ENCODE measurements around the gene OR52E1. TPM values are rescaled to one million over a fixed set of nuclear protein-coding genes. Genes with fewer than 3 reads are reported as not detected.

OR52E1 gene
- not detected for total RNA-seq

DNA sequence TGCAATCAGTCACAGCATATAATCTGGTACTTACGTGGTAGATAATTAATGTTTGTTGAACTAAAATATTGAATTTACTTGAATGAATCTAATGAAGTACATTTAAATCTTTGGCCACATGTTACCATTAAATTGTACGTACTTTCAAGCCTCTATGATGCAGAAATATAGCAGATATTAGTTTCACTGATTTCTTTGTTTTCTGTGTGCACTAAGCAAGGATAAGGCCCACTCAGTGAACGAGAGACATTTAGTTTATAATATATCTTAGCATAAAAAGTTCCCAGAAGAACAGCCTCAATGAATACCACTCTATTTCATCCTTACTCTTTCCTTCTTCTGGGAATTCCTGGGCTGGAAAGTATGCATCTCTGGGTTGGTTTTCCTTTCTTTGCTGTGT is at the start of gene OR52E1:
OR52E1 (plus strand) TSS at position 301 of the 400 bp plus-strand sequence.
- H3K27ac ChIP-seq: no peak within 1 kb of the TSS
- DNase-seq (ENCODE audit: low spot score in 2 of 2): no peak
- no peaks in the 10 kb centered on the region for H3K4me1 ChIP-seq
- intact Hi-C loops (cut with DNase I): no loop called here
- no peak for TF ChIP-seq CTCF (IDR thresholded peaks at IDR 0.05)
- H3K27me3 ChIP-seq: no peaks in the 10 kb centered on the region
- no peaks in the 10 kb centered on the region for H3K9me3 ChIP-seq
- no peak within 1 kb of the TSS for H3K4me3 ChIP-seq
- H3K36me3 ChIP-seq: no peaks in the 10 kb centered on the region

DNA sequence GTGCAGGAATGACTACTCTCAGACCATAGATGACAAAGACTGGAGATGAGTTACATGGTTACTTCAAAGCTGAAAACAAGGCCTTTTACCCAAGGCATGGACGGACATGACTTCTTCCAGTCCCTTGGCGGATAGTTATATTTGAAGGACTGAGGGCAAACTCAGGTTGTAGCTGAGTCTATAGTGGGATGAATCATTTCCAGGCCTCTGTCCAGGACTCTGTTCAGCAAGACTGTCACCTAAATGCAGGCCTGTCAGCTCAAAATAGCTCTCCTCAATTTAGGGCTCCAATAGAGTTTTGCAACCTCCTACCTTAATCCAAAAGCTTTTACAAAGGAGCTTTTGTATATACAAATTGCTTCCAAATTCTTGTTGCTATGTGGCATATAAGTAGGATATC is 47.4 kb upstream of the OR52E1 start:
- Histone ChIP-seq H3K27me3 (no peaks in the 10 kb centered on the region), H3K27ac (no peak overlapping the region), H3K36me3 (no peaks in the 10 kb centered on the region), H3K4me1 (no peaks in the 10 kb centered on the region), H3K4me3 (no peak overlapping the region), H3K9me3 (peaks cover 0 to 9% of the 10 kb centered on the region in 2 donors)
- intact Hi-C loops (cut with DNase I): no loop called here
- no peak for DNase-seq (ENCODE audit: low spot score in 2 of 2)
- TF ChIP-seq CTCF (IDR thresholded peaks at IDR 0.05): no peak

DNA sequence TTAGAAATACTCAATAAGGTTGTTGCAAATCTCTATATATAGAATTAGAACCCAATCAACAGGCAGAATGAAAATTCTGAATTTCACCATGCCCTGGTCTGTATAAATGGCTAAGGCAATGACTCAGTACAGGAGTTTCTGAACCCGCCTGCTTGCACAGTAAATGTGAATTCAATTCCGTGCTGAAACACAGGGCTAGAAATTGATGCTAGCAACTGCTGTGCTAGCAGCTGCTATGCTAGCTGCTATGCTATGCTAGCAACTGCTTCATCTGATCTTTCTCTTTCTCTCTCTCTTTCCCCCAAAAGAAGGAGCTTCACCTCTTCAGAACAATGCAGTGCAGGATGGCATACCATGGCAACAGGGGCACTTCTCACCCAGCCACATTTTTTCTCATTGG is 32.7 kb upstream of the OR52E1 start:
- H3K4me3 ChIP-seq: no peak overlapping the region
- TF ChIP-seq CTCF (IDR thresholded peaks at IDR 0.05): no peak
- H3K36me3 ChIP-seq: no peaks in the 10 kb centered on the region
- intact Hi-C loops (cut with DNase I): no loop called here
- no peaks in the 10 kb centered on the region for H3K27me3 ChIP-seq
- no peak overlapping the region for H3K27ac ChIP-seq
- no peaks in the 10 kb centered on the region for H3K4me1 ChIP-seq
- no peak for DNase-seq (ENCODE audit: low spot score in 2 of 2)
- no peaks in the 10 kb centered on the region for H3K9me3 ChIP-seq

DNA sequence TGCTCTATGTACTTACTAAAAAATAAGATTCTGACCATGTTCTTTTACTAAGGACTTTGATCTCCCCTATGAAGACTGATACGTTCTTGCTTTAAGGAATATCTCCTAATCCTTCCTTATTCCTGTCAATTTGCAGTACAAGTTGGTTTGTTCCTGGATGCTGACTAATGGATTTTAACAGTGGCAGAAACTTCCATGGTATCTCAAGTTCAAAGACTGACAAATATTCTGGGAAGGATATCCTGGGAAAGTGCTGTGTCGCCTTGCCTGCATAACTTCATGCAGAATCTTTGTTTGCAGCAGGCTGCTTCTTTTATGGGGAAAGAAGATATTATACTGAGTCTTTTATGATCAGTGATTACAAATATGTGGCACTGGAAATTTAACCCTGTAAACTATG is 31.4 kb upstream of the OR52E1 start:
- no peak for DNase-seq (ENCODE audit: low spot score in 2 of 2)
- intact Hi-C loops (cut with DNase I): no loop called here
- H3K4me1 ChIP-seq: no peaks in the 10 kb centered on the region
- H3K9me3 ChIP-seq: no peaks in the 10 kb centered on the region
- no peak overlapping the region for H3K4me3 ChIP-seq
- TF ChIP-seq CTCF (IDR thresholded peaks at IDR 0.05): no peak
- no peak overlapping the region for H3K27ac ChIP-seq
- H3K27me3 ChIP-seq: no peaks in the 10 kb centered on the region
- no peaks in the 10 kb centered on the region for H3K36me3 ChIP-seq

DNA sequence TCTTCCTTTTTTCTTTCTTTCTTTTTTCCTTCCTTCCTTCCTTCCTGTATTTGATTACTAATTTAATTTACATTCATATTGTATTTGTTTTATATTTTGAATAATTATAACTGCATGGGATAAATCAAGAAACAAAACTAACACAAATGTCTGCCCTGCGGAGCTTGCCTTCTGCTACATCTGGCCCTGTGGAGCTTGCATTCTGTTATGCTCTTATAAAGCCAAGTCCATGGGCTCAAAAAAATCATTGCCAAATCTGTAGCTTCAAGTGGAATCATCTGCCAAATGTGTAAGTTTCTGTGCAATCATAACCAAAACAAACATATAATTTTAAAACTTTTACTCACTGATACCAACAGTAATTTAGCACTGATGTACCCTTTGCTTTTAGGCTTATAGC is 31.0 kb upstream of the OR52E1 start:
- no peak for DNase-seq (ENCODE audit: low spot score in 2 of 2)
- Histone ChIP-seq H3K27me3 (no peaks in the 10 kb centered on the region), H3K36me3 (no peaks in the 10 kb centered on the region), H3K9me3 (no peaks in the 10 kb centered on the region), H3K4me3 (no peak overlapping the region), H3K4me1 (no peaks in the 10 kb centered on the region), H3K27ac (no peak overlapping the region)
- TF ChIP-seq CTCF (IDR thresholded peaks at IDR 0.05): no peak
- intact Hi-C loops (cut with DNase I): no loop called here

- no peak for TF ChIP-seq CTCF (IDR thresholded peaks at IDR 0.05)
- Histone ChIP-seq H3K4me3 (no peak overlapping the region), H3K9me3 (no peaks in the 10 kb centered on the region), H3K27me3 (no peaks in the 10 kb centered on the region), H3K36me3 (no peaks in the 10 kb centered on the region), H3K27ac (no peak overlapping the region), H3K4me1 (no peaks in the 10 kb centered on the region)
- no peak for DNase-seq (ENCODE audit: low spot score in 2 of 2)
- intact Hi-C loops (cut with DNase I): no loop called here
Measured at GRCh38 chr11:5040876-5041275, 28.5 kb upstream of the OR52E1 start.

Measured in ascending aorta (tissue), 2 donors.